Measurements from ENCODE around the gene FGL2.

GRCh38 chr7:77232467-77232866, 32.8 kb upstream of the FGL2 start:
- TF ChIP-seq, protein P1, sequence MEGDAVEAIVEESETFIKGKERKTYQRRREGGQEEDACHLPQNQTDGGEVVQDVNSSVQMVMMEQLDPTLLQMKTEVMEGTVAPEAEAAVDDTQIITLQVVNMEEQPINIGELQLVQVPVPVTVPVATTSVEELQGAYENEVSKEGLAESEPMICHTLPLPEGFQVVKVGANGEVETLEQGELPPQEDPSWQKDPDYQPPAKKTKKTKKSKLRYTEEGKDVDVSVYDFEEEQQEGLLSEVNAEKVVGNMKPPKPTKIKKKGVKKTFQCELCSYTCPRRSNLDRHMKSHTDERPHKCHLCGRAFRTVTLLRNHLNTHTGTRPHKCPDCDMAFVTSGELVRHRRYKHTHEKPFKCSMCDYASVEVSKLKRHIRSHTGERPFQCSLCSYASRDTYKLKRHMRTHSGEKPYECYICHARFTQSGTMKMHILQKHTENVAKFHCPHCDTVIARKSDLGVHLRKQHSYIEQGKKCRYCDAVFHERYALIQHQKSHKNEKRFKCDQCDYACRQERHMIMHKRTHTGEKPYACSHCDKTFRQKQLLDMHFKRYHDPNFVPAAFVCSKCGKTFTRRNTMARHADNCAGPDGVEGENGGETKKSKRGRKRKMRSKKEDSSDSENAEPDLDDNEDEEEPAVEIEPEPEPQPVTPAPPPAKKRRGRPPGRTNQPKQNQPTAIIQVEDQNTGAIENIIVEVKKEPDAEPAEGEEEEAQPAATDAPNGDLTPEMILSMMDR (IDR thresholded peaks at IDR 0.05), result no peak
- no peak for TF ChIP-seq POLR2AphosphoS5 (IDR thresholded peaks at IDR 0.05)
- TF ChIP-seq POLR2A (IDR thresholded peaks at IDR 0.05), result no peak
- no peak for TF ChIP-seq EP300 (IDR thresholded peaks at IDR 0.05)
